Neural cell (in vitro differentiated cells): ENCODE results near the gene CASP10. TPM values are rescaled to one million over a fixed set of nuclear protein-coding genes. Genes with fewer than 3 reads are reported as not detected.

ENCODE experiments used
- H2AFZ ChIP-seq: fragments of 200-600, 300-800 bp; sonication (generic), shearing (Covaris generic); 2 replicates; pipeline ENCODE4 v1.6.0; 2014; ENCODE audit warnings: low read depth, mild to moderate bottlenecking, antibody characterized with exemption, low read length, moderate library complexity
- H3F3A ChIP-seq: fragments of 200-600 bp; shearing (Covaris generic); 2 replicates; pipeline ENCODE4 v1.6.1; 2016; ENCODE audit warnings: mild to moderate bottlenecking, moderate library complexity, mixed read lengths, antibody characterized with exemption, low read length; ENCODE audit not compliant: insufficient read depth, poor library complexity, severe bottlenecking
- H3K27ac ChIP-seq: fragments of 200-600, 300-800 bp; sonication (generic), shearing (Covaris generic); 2 replicates; pipeline ENCODE4 v1.5.1; 2014; ENCODE audit warnings: mild to moderate bottlenecking, low read length, moderate library complexity
- H3K27me3 ChIP-seq: fragments of 300-800, 200-600 bp; sonication (generic), shearing (Covaris generic); 2 replicates; pipeline ENCODE4 v1.6.0; 2014; ENCODE audit warnings: mild to moderate bottlenecking, low read depth, low read length, moderate library complexity; ENCODE audit not compliant: insufficient read depth
- H3K36me3 ChIP-seq: fragments of 300-800, 200-600 bp; sonication (generic), shearing (Covaris generic); 2 replicates; pipeline ENCODE4 v1.5.1; 2014; ENCODE audit warnings: mild to moderate bottlenecking, antibody characterized with exemption, low read length, moderate library complexity; ENCODE audit not compliant: insufficient read depth
- H3K4me2 ChIP-seq: fragments of 300-800, 200-600 bp; sonication (generic), shearing (Covaris generic); 2 replicates; pipeline ENCODE4 v1.6.0; 2014; ENCODE audit warnings: mild to moderate bottlenecking, low read length
- H3K4me3 ChIP-seq: fragments of 300-800, 200-600 bp; sonication (generic), shearing (Covaris generic); 2 replicates; pipeline ENCODE4 v1.5.1; 2014; ENCODE audit warnings: mild to moderate bottlenecking, low read length, moderate library complexity
- H3K79me2 ChIP-seq: fragments of 200-600 bp; shearing (Covaris generic); replicated peaks from 2 replicates; pipeline ENCODE4 v1.6.0; 2014; ENCODE audit warnings: mild to moderate bottlenecking, low read length, moderate library complexity; ENCODE audit not compliant: insufficient read depth
- H3K9ac ChIP-seq: fragments of 300-800, 200-600 bp; sonication (generic), shearing (Covaris generic); 2 replicates; pipeline ENCODE4 v1.6.1; 2016; ENCODE audit warnings: mild to moderate bottlenecking, low read length, mixed read lengths
- H3K9me2 ChIP-seq: fragments of 200-600 bp; shearing (Covaris generic); 2 replicates; pipeline ENCODE4 v1.6.1; 2016; ENCODE audit warnings: mild to moderate bottlenecking, low read length, mixed read lengths; ENCODE audit not compliant: insufficient read depth
- H3K9me3 ChIP-seq: fragments of 200-600, 300-800 bp; sonication (generic), shearing (Covaris generic); 2 replicates; pipeline ENCODE4 v1.6.1; 2016; ENCODE audit warnings: mild to moderate bottlenecking, mixed run types, low read length, moderate library complexity, mixed read lengths
- H4K20me1 ChIP-seq: fragments of 200-600 bp; shearing (Covaris generic); 2 replicates; pipeline ENCODE4 v1.6.1; 2016; ENCODE audit warnings: mild to moderate bottlenecking, mixed run types; ENCODE audit not compliant: insufficient read depth
- EP300 ChIP-seq: fragments of 450-650 bp; conservative IDR thresholded peaks from 2 replicates; pipeline ENCODE4 v1.6.1; 2014; ENCODE audit warnings: antibody characterized with exemption, mild to moderate bottlenecking, moderate library complexity; ENCODE audit not compliant: poor library complexity, severe bottlenecking
- EZH2 ChIP-seq: fragments of 200-600, 300-800 bp; shearing (Covaris generic), sonication (generic); IDR thresholded peaks from 2 replicates; pipeline ENCODE4 v1.6.1; 2014; ENCODE audit warnings: antibody characterized with exemption, low read length, borderline replicate concordance, mild to moderate bottlenecking; ENCODE audit not compliant: insufficient read depth, poor library complexity, severe bottlenecking
- MXI1 ChIP-seq: fragments of 450-650 bp; conservative IDR thresholded peaks from 2 replicates; pipeline ENCODE4 v1.6.1; 2014; ENCODE audit warnings: antibody characterized with exemption, mild to moderate bottlenecking; ENCODE audit not compliant: poor library complexity, severe bottlenecking
- POLR2AphosphoS5 ChIP-seq: IDR thresholded peaks from 2 replicates; pipeline ENCODE4 v1.6.1; 2012
- RAD21 ChIP-seq: fragments of 450-650 bp; conservative IDR thresholded peaks from 2 replicates; pipeline ENCODE4 v1.6.1; 2014; ENCODE audit warnings: antibody characterized with exemption, mild to moderate bottlenecking, moderate library complexity
- REST ChIP-seq: IDR thresholded peaks from 2 replicates; pipeline ENCODE4 v1.6.1; 2012; ENCODE audit warnings: borderline replicate concordance
- SMC3 ChIP-seq: fragments of 450-650 bp; conservative IDR thresholded peaks from 2 replicates; pipeline ENCODE4 v1.6.1; 2014; ENCODE audit warnings: antibody characterized with exemption, mild to moderate bottlenecking, moderate library complexity; ENCODE audit not compliant: poor library complexity
- TAF1 ChIP-seq: IDR thresholded peaks from 2 replicates; pipeline ENCODE4 v1.6.1; 2012; ENCODE audit warnings: low read depth
- polyA plus RNA-seq: library from polyadenylated mRNA; depleted of rRNA; stranded (reverse); fragments of >200 nt; gene quantifications from 2 replicates; pipeline ENCODE4 v1.2.3, GENCODE V29; 2014

Gene CASP10
- polyA plus RNA-seq, 1 donor from 2014 or later: not detected

- no peak overlapping the region for H3K4me3 ChIP-seq
- no peaks in the 10 kb centered on the region for H3K36me3 ChIP-seq
- H3F3A ChIP-seq: no peaks in the 10 kb centered on the region
- no peaks in the 10 kb centered on the region for H3K9me3 ChIP-seq
- no peak overlapping the region for H3K4me2 ChIP-seq
- H3K9me2 ChIP-seq: no peaks in the 10 kb centered on the region
- no peak for TF ChIP-seq REST
- TF ChIP-seq EZH2: no peak
- H4K20me1 ChIP-seq: no peaks in the 10 kb centered on the region
- H2AFZ ChIP-seq: no peak overlapping the region
- H3K27me3 ChIP-seq: no peaks in the 10 kb centered on the region
- no peak overlapping the region for H3K27ac ChIP-seq
- no peaks in the 10 kb centered on the region for H3K79me2 ChIP-seq
- no peak overlapping the region for H3K9ac ChIP-seq
Observed at GRCh38 chr2:201203916-201204654, 21.1 kb downstream of the CASP10 start.

DNA sequence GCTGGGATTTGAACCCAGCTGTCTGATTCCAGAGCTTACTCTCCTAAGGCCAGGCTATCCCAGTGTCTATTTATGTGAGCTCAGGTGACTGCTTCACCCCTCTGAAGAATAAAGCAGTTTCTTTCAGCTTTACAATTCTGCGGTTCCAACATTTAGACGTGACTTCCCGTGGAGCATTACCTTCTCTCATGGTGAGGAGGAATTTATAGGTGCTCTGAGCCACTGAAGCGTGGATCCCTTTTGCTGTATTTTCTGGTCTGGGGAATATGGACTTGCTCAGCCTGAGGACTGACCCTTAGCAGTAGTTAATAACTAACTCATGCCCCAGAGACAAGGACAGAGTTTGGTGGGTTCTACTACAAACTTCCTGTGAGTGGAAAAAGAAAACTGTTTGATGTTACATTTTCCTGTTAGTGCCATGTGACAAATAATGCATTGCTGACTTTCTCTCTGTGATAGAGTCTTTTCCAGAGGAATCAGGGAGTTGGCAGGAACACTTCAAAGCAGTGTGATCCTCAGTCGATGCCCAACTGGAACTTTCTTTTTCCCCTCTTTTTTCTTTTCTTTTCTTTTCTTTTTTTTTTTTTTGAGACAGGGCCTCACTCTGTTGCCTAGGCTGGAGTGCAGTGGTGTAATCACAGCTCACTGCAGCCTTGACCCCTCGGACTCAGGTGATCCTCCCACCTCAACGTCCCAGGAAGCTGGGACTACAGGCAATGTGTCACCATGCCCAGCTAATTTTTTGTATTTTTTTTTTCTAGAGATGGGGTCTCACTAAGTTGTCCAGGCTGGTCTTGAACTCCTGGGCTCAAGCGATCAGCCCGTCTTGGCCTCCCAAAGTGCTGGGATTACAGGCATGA lies 21.9 kb downstream of the CASP10 start:
- Histone ChIP-seq H3K27me3 (no peaks in the 10 kb centered on the region), H3K9ac (no peak overlapping the region), H3K4me2 (no peak overlapping the region), H4K20me1 (no peaks in the 10 kb centered on the region), H3K4me3 (no peak overlapping the region), H3K9me2 (no peaks in the 10 kb centered on the region), H2AFZ (no peak overlapping the region), H3K27ac (no peak overlapping the region), H3K9me3 (no peaks in the 10 kb centered on the region), H3K36me3 (no peaks in the 10 kb centered on the region), H3K79me2 (no peaks in the 10 kb centered on the region), H3F3A (no peaks in the 10 kb centered on the region)
- no peak for TF ChIP-seq MXI1
- no peak for TF ChIP-seq EP300
- no peak for TF ChIP-seq REST
- no peak for TF ChIP-seq EZH2
- no peak for TF ChIP-seq SMC3
- no peak for TF ChIP-seq TAF1
- no peak for TF ChIP-seq RAD21
- TF ChIP-seq POLR2AphosphoS5: no peak
